ENCODE data around the gene LCE7A.

DNA sequence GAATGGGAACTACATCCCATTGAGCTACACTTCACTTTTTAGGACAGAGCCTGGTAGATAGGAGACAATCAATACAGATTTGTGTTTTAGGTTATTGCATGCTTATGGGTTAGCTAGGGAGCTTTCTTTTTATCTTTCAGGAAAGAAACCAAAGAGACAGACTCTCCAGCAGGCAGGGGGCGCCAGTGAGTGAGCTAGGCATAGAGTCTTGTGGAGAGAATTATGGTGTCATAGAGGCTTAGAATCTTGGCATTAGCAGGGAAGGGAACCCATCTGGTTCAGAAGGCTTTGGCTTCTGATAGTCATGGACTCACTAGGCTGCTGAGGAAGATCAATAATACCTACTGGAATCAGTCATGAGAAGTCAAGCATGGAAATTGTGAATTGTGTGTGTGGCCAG, 18.2 kb downstream of the LCE7A start, which contains the start of gene SMCP:
- TF ChIP-seq GATA2 (IDR thresholded peaks at IDR 0.05; ENCODE audit: low read depth, low read length): no peak
- TF ChIP-seq GATA3 (IDR thresholded peaks at IDR 0.05; ENCODE audit: low read depth, low read length): no peak
